Heart left ventricle (tissue), 16 donors: Measurements from ENCODE around the gene CHCHD1. TPM values are rescaled to one million over a fixed set of nuclear protein-coding genes. Genes with fewer than 3 reads are reported as not detected.

Source experiments
- ATAC-seq, 4 donors: fragments of 200-7000 bp; cut with Tn5 transposase; one replicate each; pipeline ENCODE4 v1.9.1; 2020 to 2022; ENCODE audit warnings: moderate library complexity in 4 of 4, mild to moderate bottlenecking in 3 of 4, moderate number of reproducible peaks in 1 of 4
- DNase-seq, 5 donors: peaks; one replicate each; pipeline ENCODE4 v3.0.0-alpha.2; 2020
- H3K27ac ChIP-seq, 12 donors: fragments of 200-600 bp; sonication (generic) in 4 of 12; one replicate each; pipeline versions ENCODE4 v1.5.0 to v1.8.0; 2016 to 2022; ENCODE audit warnings: mild to moderate bottlenecking in 2 of 12
- H3K27me3 ChIP-seq, 9 donors: fragments of 200-600 bp; sonication (generic) in 2 of 9; one replicate each; pipeline versions ENCODE4 v1.5.1 to v1.8.0; 2016 to 2022; ENCODE audit warnings: mild to moderate bottlenecking in 3 of 9
- H3K36me3 ChIP-seq, 9 donors: fragments of 200-600 bp; sonication (generic) in 2 of 9; one replicate each; pipeline versions ENCODE4 v1.5.0 to v1.8.0; 2018 to 2022; ENCODE audit warnings: mild to moderate bottlenecking in 2 of 9
- H3K4me1 ChIP-seq, 12 donors: fragments of 200-600 bp; sonication (generic) in 4 of 12; one replicate each; pipeline versions ENCODE4 v1.5.0 to v1.8.0; 2016 to 2022; ENCODE audit warnings: mild to moderate bottlenecking in 3 of 12
- H3K4me3 ChIP-seq, 12 donors: fragments of 200-600 bp; sonication (generic) in 4 of 12; one replicate each; pipeline versions ENCODE4 v1.5.0 to v1.8.0; 2017 to 2022; ENCODE audit warnings: mild to moderate bottlenecking in 9 of 12, moderate library complexity in 4 of 12
- H3K9me3 ChIP-seq, 12 donors: fragments of 200-600 bp; sonication (generic) in 4 of 12; one replicate each; pipeline versions ENCODE4 v1.5.0 to v1.8.0; 2016 to 2022; ENCODE audit warnings: mild to moderate bottlenecking in 1 of 12
- POLR2A ChIP-seq, 2 donors: fragments of 450-650 bp; IDR thresholded peaks; one replicate each; pipeline ENCODE4 v1.6.1; 2017; ENCODE audit warnings: antibody characterized with exemption in 2 of 2, mild to moderate bottlenecking in 2 of 2, moderate library complexity in 2 of 2
- WGBS, 4 donors: extraction: QIAGEN DNeasy Blood & Tissue Kit in 2 of 4; methylation state at CpG; one replicate each; pipeline versions ENCODE4 v1.1.5 to v1.1.7; 2013 to 2018; 5-methylcytosine and 5-hydroxymethylcytosine counted together
- intact Hi-C, 10 donors: fragments of 100-400 bp; cut with DNase I; formaldehyde crosslinking; loops; one replicate each; pipeline versions ENCODE4 v1.11.1 to v1.14.2; 2022
- polyA plus RNA-seq, 2 donors: library from polyadenylated mRNA; stranded (reverse); fragments of 200-250 nt; gene quantifications; one replicate each; pipeline ENCODE4 v1.2.3, GENCODE V29; 2013
- total RNA-seq, 9 donors: library from RNA; depleted of rRNA in 2 of 9; stranded (reverse); fragments of >200 nt in 2 of 9; fragmentation: NEBNext Ultra II Directional in 3 of 9; extraction: Animal tissue kit (Norgen Biotek cat#: 25700) in 3 of 9; gene quantifications; one replicate each; pipeline versions ENCODE4 v1.1.0 to v1.2.4, GENCODE V29; 2016 to 2023
- TF ChIP-seq, protein P1 (sequence below), 12 donors: fragments of 200-600 bp; sonication (generic) in 4 of 12; IDR thresholded peaks; one replicate each; pipeline versions ENCODE4 v1.5.0 to v1.8.0; 2018 to 2022; ENCODE audit warnings: antibody characterized with exemption in 12 of 12, mild to moderate bottlenecking in 5 of 12
- donor health status: ischemic (EF 13 %, LVEDD 7.1; RV severe dilation, severe dysfunction).
- donor health status: healthy with polysubstance abuse.
- donor health status: DM: no; HTN: yes; CAD: no.
- donor health status: DM: no; HTN: no; CAD: no.
- donor health status: ischemic (EF 25% LVEDD 6.9; RV normal size, moderate dysfunction).
- donor health status: ischemic (EF 25% LVEDD 5.7; RV mildly dilated, moderate dysfunction).
- donor health status: healthy.
- donor health status: DM: yes; HTN: yes; CAD: no.
- donor health status: ischemic (EF 35%, LVEDD 5.7; RV mildly dilated, moderate dysfunction).
- donor health status: nonischemic (EF 11% LVEDD 7.7; RV severe dilation, severe dysfunction).
- donor health status: DM: yes; HTN: yes; CAD: no.
- donor health status: PGD.
- donor health status: ischemic (EF 29% LVEDD 5.4; RV normal size, mild dysfunction).
- donor health status: nonischemic (EF 23%, LVEDD 6.1; RV moderate dilation, normal function).

The CHCHD1 gene
- total and polyA plus RNA-seq, 11 donors: 17.3 to 77.9 (median 24.0) TPM

DNA sequence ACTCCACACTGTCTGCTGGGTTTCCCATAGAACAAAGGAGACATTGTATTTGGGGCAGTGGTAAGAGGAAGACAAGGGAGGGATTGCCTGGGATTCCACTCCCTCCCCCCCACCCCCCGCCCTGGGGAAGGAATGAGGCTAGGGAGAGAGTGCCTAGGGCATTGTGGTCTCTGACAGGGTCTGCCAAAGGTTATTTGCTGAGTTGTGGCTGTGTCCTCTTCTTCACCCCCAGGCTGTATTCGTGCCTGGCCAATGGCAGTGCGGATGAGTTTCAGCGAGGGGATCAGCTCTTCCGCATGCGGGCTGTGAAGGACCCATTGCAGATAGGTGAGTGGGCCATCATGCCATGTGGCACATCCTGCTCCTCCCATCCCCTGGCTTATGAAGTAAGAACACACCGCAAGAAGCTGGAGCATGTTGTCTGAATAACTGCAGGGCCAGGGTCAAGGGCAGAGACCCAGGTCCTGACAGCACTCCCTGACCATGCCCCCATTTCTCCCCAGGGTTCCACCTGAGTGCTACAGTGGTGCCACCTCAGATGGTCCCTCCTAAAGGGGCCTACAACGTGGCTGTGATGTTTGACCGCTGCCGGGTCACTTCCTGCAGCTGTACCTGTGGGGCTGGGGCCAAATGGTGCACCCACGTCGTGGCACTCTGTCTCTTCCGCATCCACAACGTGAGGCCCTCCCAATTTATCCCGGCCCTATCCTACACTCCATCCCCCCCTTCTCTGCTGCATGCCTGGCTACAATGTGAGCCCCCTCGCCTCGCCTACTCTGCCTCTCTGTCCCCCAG, 7.2 kb downstream of the CHCHD1 start:
- H3K9me3 ChIP-seq: no peaks in the 10 kb centered on the region
- ATAC-seq: no peak
- H3K27me3 ChIP-seq: no peaks in the 10 kb centered on the region
- H3K4me3 ChIP-seq: no peak overlapping the region
- H3K4me1 ChIP-seq: peaks cover 6 to 42% (median 25%) of the 10 kb centered on the region in 12 donors
- intact Hi-C loops: no loop called here
- peaks cover 5 to 56% (median 54%) of the 10 kb centered on the region in 9 donors for H3K36me3 ChIP-seq
- WGBS, 4 donors: 86 to 89% (median 88%) methylated on average over 14 to 17 of the region's 17 CpGs
- no peak for DNase-seq
- TF ChIP-seq, protein P1, sequence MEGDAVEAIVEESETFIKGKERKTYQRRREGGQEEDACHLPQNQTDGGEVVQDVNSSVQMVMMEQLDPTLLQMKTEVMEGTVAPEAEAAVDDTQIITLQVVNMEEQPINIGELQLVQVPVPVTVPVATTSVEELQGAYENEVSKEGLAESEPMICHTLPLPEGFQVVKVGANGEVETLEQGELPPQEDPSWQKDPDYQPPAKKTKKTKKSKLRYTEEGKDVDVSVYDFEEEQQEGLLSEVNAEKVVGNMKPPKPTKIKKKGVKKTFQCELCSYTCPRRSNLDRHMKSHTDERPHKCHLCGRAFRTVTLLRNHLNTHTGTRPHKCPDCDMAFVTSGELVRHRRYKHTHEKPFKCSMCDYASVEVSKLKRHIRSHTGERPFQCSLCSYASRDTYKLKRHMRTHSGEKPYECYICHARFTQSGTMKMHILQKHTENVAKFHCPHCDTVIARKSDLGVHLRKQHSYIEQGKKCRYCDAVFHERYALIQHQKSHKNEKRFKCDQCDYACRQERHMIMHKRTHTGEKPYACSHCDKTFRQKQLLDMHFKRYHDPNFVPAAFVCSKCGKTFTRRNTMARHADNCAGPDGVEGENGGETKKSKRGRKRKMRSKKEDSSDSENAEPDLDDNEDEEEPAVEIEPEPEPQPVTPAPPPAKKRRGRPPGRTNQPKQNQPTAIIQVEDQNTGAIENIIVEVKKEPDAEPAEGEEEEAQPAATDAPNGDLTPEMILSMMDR (IDR thresholded peaks at IDR 0.05): no peak
- no peak for TF ChIP-seq POLR2A (IDR thresholded peaks at IDR 0.05)
- H3K27ac ChIP-seq: no peak overlapping the region

DNA sequence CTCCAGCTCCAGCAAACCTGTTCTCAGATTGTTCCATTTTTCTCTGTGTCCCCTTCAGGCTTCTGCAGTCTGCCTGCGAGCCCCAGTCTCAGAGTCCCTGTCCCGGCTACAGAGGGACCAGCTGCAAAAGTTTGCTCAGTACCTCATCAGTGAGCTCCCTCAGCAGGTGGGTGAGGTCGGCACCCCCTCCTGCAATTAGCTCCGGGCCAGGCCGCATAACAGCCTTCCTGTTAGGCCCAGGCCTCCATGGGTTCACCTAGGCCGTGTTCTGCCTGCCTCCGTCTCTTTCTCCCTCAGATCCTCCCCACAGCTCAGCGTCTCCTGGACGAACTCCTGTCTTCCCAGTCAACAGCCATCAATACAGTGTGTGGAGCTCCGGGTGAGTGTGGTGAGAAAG, 7.8 kb downstream of the CHCHD1 start:
- TF ChIP-seq POLR2A (IDR thresholded peaks at IDR 0.05): no peak
- TF ChIP-seq, protein P1 (IDR thresholded peaks at IDR 0.05): no peak
- ATAC-seq: no peak
- no peak overlapping the region for H3K4me3 ChIP-seq
- no peak for DNase-seq
- WGBS, 4 donors: 81 to 91% (median 88%) methylated on average over 10 of the region's 10 CpGs
- peaks cover 5 to 62% (median 60%) of the 10 kb centered on the region in 9 donors for H3K36me3 ChIP-seq
- no peaks in the 10 kb centered on the region for H3K9me3 ChIP-seq
- intact Hi-C loops: no loop called here
- no peaks in the 10 kb centered on the region for H3K27me3 ChIP-seq
- H3K4me1 ChIP-seq: peaks cover 6 to 37% (median 22%) of the 10 kb centered on the region in 12 donors
- H3K27ac ChIP-seq: no peak overlapping the region

DNA sequence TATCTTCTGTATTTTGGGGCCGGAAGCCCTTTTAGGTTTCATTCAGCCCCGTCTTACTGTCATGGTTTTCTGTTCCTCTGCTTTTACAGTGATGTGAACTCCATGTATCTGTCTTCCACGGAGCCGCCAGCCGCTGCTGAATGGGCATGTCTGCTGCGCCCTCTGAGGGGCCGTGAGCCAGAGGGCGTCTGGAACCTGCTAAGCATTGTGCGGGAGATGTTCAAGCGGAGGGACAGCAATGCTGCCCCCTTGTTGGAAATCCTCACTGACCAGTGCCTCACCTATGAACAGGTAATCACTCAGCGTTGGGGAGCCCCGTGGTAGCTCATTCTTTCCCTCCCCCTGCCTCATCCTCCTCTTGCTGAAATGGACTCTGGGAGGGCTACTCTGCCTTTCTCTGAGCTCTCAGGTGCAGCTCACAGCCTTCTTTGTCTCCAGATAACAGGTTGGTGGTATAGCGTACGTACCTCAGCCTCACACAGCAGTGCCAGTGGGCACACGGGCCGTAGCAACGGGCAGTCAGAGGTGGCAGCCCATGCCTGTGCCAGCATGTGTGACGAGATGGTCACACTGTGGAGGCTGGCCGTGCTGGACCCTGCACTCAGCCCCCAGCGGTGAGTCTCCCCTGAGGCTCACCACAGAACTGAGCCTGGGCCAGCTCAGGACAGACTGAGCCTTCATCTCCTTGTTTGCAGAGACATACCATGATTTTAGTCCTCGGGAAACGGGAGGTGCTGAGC, 9.2 kb downstream of the CHCHD1 start:
- TF ChIP-seq, protein P1 (IDR thresholded peaks at IDR 0.05): no peak
- TF ChIP-seq POLR2A (IDR thresholded peaks at IDR 0.05): no peak
- 90 to 94% (median 93%) methylated on average over 14 to 22 of the region's 22 CpGs for whole genome bisulfite sequencing, 4 donors
- Histone ChIP-seq H3K36me3 (peaks cover 5 to 76% (median 74%) of the 10 kb centered on the region in 9 donors), H3K9me3 (no peaks in the 10 kb centered on the region), H3K27ac (no peak overlapping the region), H3K27me3 (no peaks in the 10 kb centered on the region), H3K4me3 (no peak overlapping the region), H3K4me1 (peaks cover 6 to 30% (median 18%) of the 10 kb centered on the region in 12 donors)
- DNase-seq (no peak), ATAC-seq (no peak)
- intact Hi-C loops: no loop called here

DNA sequence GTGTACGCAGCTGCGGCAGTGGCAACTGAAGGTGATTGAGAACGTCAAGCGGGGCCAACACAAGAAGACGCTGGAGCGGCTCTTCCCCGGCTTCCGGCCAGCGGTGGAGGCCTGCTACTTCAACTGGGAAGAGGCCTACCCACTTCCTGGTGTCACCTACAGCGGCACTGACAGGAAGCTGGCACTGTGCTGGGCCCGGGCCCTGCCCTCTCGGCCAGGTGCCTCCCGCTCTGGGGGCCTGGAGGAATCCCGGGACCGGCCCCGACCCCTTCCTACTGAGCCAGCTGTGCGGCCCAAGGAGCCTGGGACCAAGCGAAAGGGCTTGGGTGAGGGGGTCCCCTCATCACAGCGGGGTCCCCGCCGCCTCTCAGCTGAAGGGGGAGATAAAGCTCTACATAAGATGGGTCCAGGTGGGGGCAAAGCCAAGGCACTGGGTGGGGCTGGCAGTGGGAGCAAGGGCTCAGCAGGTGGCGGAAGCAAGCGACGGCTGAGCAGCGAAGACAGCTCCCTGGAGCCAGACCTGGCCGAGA, 10.1 kb downstream of the CHCHD1 start:
- DNase-seq: no peak
- intact Hi-C loops: no loop called here
- H3K27me3 ChIP-seq: no peaks in the 10 kb centered on the region

More for the DNA sequence above, 10.1 kb downstream of the CHCHD1 start:
- H3K27ac ChIP-seq: no peak overlapping the region
- no peak overlapping the region for H3K4me3 ChIP-seq
- H3K36me3 ChIP-seq: peaks cover 5 to 85% (median 83%) of the 10 kb centered on the region in 9 donors
- H3K4me1 ChIP-seq: peaks cover 0 to 21% (median 11%) of the 10 kb centered on the region in 12 donors
- TF ChIP-seq POLR2A (IDR thresholded peaks at IDR 0.05): no peak
- TF ChIP-seq, protein P1 (IDR thresholded peaks at IDR 0.05): no peak
- WGBS, 4 donors: 91 to 95% (median 93%) methylated on average over 22 to 26 of the region's 26 CpGs
- no peak for ATAC-seq
- H3K9me3 ChIP-seq: no peaks in the 10 kb centered on the region
